Vagina (tissue), 2 donors: ENCODE measurements around the gene POLN. TPM values are rescaled to one million over a fixed set of nuclear protein-coding genes. Genes with fewer than 3 reads are reported as not detected.
"Not testable (repeated sequence)": the region's sequence is repeated elsewhere in the genome, so short reads cannot be mapped to it uniquely, and the experiment has no call there.

Experiments used
- DNase-seq, 2 donors: peaks; one replicate each; pipeline ENCODE4 v3.0.0-alpha.2; 2017; ENCODE audit errors: extremely low spot score in 2 of 2
- H3K27ac ChIP-seq: fragments of 200-600 bp; sonication (generic); one replicate; pipeline ENCODE4 v1.5.1; 2019
- H3K27me3 ChIP-seq: fragments of 200-600 bp; sonication (generic); one replicate; pipeline ENCODE4 v1.5.1; 2019
- H3K36me3 ChIP-seq, 2 donors: fragments of 200-600 bp; sonication (generic); one replicate each; pipeline ENCODE4 v1.5.1; 2017 to 2019
- H3K4me1 ChIP-seq: fragments of 200-600 bp; sonication (generic); one replicate; pipeline ENCODE4 v1.5.1; 2019
- H3K4me3 ChIP-seq, 2 donors: fragments of 200-600 bp; sonication (generic); 1 replicate in 1 of 2; 2 replicates in 1 of 2; pipeline ENCODE4 v1.5.1; 2016 to 2019
- H3K9me3 ChIP-seq: fragments of 200-600 bp; sonication (generic); one replicate; pipeline ENCODE4 v1.5.1; 2019
- POLR2A ChIP-seq, 2 donors: fragments of 450-650 bp; IDR thresholded peaks; one replicate each; pipeline ENCODE4 v1.6.1; 2017; ENCODE audit warnings: antibody characterized with exemption in 2 of 2, mild to moderate bottlenecking in 2 of 2, moderate library complexity in 2 of 2
- POLR2AphosphoS5 ChIP-seq, 2 donors: sonication (generic); formaldehyde crosslinking; IDR thresholded peaks; one replicate each; pipeline ENCODE4 v1.9.0; 2017; ENCODE audit warnings: antibody characterized with exemption in 2 of 2, mild to moderate bottlenecking in 2 of 2, low read depth in 1 of 2; ENCODE audit not compliant: insufficient read depth in 1 of 2
- intact Hi-C: fragments of 100-400 bp; cut with DNase I; formaldehyde crosslinking; loops from one replicate; pipeline ENCODE4 v1.15.1; 2023
- small RNA-seq: library from RNA; depleted of rRNA; stranded (forward); fragments of <200 nt; gene quantifications from one replicate; pipeline ENCODE3, GENCODE V24; 2016
- total RNA-seq: library from RNA; depleted of rRNA; stranded (reverse); fragments of >200 nt; gene quantifications from one replicate; pipeline ENCODE4 v1.2.3, GENCODE V29; 2016
- TF ChIP-seq, protein P1 (sequence below), 3 experiments: fragments of 450-650 bp in 2 of 3; fragments of 200-600 bp in 1 of 3; sonication (generic) in 1 of 3; IDR thresholded peaks; one replicate each; pipeline ENCODE4 v1.5.1; 2017 to 2019; ENCODE audit warnings: antibody characterized with exemption in 3 of 3, mild to moderate bottlenecking in 2 of 3, moderate library complexity in 2 of 3

The POLN gene
- total RNA-seq, 1 donor from 2014 or later, result 3.9 TPM

GRCh38 chr4:2036327-2036726, 205.6 kb downstream of the POLN start:
- no peak overlapping the region for H3K4me3 ChIP-seq
- intact Hi-C loops, result no loop called here
- no peak for DNase-seq
- TF ChIP-seq POLR2AphosphoS5 (IDR thresholded peaks at IDR 0.05; ENCODE audit: insufficient read depth in 1 of 2, low read depth in 1 of 2) (no peak), POLR2A (IDR thresholded peaks at IDR 0.05) (no peak)
- TF ChIP-seq, protein P1, sequence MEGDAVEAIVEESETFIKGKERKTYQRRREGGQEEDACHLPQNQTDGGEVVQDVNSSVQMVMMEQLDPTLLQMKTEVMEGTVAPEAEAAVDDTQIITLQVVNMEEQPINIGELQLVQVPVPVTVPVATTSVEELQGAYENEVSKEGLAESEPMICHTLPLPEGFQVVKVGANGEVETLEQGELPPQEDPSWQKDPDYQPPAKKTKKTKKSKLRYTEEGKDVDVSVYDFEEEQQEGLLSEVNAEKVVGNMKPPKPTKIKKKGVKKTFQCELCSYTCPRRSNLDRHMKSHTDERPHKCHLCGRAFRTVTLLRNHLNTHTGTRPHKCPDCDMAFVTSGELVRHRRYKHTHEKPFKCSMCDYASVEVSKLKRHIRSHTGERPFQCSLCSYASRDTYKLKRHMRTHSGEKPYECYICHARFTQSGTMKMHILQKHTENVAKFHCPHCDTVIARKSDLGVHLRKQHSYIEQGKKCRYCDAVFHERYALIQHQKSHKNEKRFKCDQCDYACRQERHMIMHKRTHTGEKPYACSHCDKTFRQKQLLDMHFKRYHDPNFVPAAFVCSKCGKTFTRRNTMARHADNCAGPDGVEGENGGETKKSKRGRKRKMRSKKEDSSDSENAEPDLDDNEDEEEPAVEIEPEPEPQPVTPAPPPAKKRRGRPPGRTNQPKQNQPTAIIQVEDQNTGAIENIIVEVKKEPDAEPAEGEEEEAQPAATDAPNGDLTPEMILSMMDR (IDR thresholded peaks at IDR 0.05), result no peak
- no peaks in the 10 kb centered on the region for H3K9me3 ChIP-seq
- no peak overlapping the region for H3K27ac ChIP-seq
- peaks cover 13% of the 10 kb centered on the region for H3K4me1 ChIP-seq
- H3K36me3 ChIP-seq, result no peaks in the 10 kb centered on the region
- peaks cover 6% of the 10 kb centered on the region for H3K27me3 ChIP-seq

DNA sequence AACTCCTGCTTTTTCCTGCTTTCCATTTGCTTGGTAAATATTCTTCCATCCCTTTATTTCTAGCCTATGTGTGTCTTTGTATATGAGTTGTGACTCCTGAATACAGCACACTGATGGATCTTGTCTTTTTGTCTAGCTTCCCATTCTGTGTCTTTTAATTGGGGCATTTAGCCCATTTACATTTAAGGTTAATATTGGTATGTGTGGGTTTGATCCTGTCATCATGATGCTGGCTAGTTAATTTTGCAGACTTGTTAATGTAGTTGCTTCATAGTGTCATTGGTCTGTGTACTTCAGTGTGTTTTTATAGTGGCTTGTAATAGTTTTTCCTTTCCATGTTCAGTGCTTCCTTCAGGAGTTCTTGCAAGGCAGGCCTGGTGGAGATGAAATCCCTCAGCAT, 210.8 kb downstream of the POLN start:
- H3K9me3 ChIP-seq, H3K36me3 ChIP-seq, H3K27me3 ChIP-seq, DNase-seq, H3K27ac ChIP-seq, H3K4me3 ChIP-seq, H3K4me1 ChIP-seq, intact Hi-C loops: not testable (repeated sequence)

DNA sequence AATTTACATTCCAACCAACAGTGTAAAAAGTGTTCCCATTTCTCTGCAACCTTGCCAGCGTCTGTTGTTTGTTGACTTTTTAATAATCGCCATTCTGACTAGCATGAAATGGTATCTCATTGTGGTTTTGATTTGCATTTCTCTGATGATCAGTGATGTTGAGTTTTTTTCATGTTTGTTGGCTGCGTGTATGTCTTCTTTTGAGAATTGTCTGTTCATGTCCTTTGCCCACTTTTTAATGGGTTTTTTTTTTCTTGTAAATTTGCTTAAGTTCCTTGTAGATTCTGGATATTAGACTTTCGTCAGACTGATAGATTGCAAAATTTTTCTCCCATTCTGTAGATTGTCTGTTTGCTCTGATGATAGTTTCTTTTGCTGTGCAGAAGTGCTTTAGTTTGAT, 214.8 kb downstream of the POLN start:
- H3K27me3 ChIP-seq, H3K27ac ChIP-seq, DNase-seq, H3K4me3 ChIP-seq, H3K9me3 ChIP-seq, intact Hi-C loops, H3K36me3 ChIP-seq, H3K4me1 ChIP-seq: not testable (repeated sequence)

- DNase-seq, result no peak
- intact Hi-C loops, result no loop called here
Observed at GRCh38 chr4:2025817-2026216, 216.1 kb downstream of the POLN start.

DNA sequence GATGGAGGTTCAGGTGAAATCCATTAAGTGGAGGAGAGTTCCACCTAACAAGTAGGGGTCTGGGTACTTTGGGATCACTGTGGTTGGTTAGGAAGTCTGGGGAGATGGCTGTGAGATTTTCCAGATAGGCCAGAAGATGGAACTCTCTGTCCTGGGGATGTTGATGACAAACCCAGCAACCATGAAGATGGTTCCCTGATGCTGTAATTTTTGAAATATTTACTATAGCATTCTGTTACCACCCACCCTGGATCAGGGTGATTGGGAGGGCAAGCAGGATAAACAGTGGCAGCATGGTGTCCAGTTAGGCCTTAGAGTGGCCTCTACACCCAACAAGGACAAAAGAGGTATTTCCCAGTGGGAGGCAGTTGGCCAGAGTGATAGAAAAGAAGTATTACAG, 217.2 kb downstream of the POLN start:
- Histone ChIP-seq H3K27ac (no peak overlapping the region), H3K4me3 (no peak overlapping the region), H3K4me1 (no peaks in the 10 kb centered on the region), H3K9me3 (no peaks in the 10 kb centered on the region), H3K36me3 (no peaks in the 10 kb centered on the region), H3K27me3 (no peaks in the 10 kb centered on the region)
- TF ChIP-seq POLR2AphosphoS5 (IDR thresholded peaks at IDR 0.05; ENCODE audit: insufficient read depth in 1 of 2, low read depth in 1 of 2), result no peak
- TF ChIP-seq, protein P1 (IDR thresholded peaks at IDR 0.05), result no peak
- no peak for TF ChIP-seq POLR2A (IDR thresholded peaks at IDR 0.05)
- DNase-seq, result no peak
- intact Hi-C loops, result no loop called here

More at GRCh38 chr4:2025817-2026216, 216.1 kb downstream of the POLN start:
- no peaks in the 10 kb centered on the region for H3K4me1 ChIP-seq
- TF ChIP-seq, protein P1 (IDR thresholded peaks at IDR 0.05), result no peak
- TF ChIP-seq POLR2A (IDR thresholded peaks at IDR 0.05), result no peak
- TF ChIP-seq POLR2AphosphoS5 (IDR thresholded peaks at IDR 0.05; ENCODE audit: insufficient read depth in 1 of 2, low read depth in 1 of 2), result no peak
- H3K36me3 ChIP-seq, result no peaks in the 10 kb centered on the region
- H3K4me3 ChIP-seq, result no peak overlapping the region
- H3K9me3 ChIP-seq, result no peaks in the 10 kb centered on the region
- H3K27me3 ChIP-seq, result no peaks in the 10 kb centered on the region
- H3K27ac ChIP-seq, result no peak overlapping the region

Small RNAs within 50 kb of the gene (small RNA-seq; reads per million reads assigned to genes)
- not detected for gene COX6B1P5

Other genes starting within 250 kb of the POLN start
- gene NELFA, start 233.1 kb downstream of the POLN start, total RNA-seq, result 19.6 TPM
- gene NAT8L, start 182.8 kb downstream of the POLN start, total RNA-seq, result 1.7 TPM
- gene HAUS3, start within 50 bp of the POLN start, total RNA-seq, result 9.6 TPM
- gene MXD4, start 20.0 kb upstream of the POLN start, total RNA-seq, result 27.5 TPM
- gene ZFYVE28, start 176.5 kb upstream of the POLN start, total RNA-seq, result 11.3 TPM
- gene CFAP99, start 176.8 kb upstream of the POLN start, total RNA-seq, result not detected
- 30.2 TPM for gene RNF4, start 227.0 kb upstream of the POLN start, total RNA-seq